IMR-90 (cell line): ENCODE measurements around the gene ARL14. TPM values are rescaled to one million over a fixed set of nuclear protein-coding genes. Genes with fewer than 3 reads are reported as not detected.

Experiments used
- ATAC-seq: fragments of 200-7000 bp; cut with Tn5 transposase; 2 replicates; pipeline ENCODE4 v1.9.1; 2020; ENCODE audit warnings: low read depth, mild to moderate bottlenecking, moderate library complexity
- BruUV-seq: library from RNA; stranded (reverse); fragments of 400-500 nt; replicated peaks from 2 replicates; lab custom pipeline; 2021; lab: Mats Ljungman, UMichigan
- CTCF ChIA-PET: fragments of 300-600 bp; formaldehyde crosslinking; extraction: SDS; loops from one replicate; lab custom pipeline; 2021; ENCODE audit warnings: antibody characterized with exemption; lab: Yijun Ruan, JAX
- POLR2A ChIA-PET: fragments of 300-600 bp; sonication (Branson Sonifier 250); formaldehyde crosslinking; loops from one replicate; lab custom pipeline; 2022; ENCODE audit warnings: antibody characterized with exemption; ENCODE audit not compliant: unreplicated experiment; lab: Charles Lee
- DNase-seq: peaks from one replicate; pipeline ENCODE4 v3.0.0; 2013
- H2AFZ ChIP-seq: replicated peaks from 2 replicates; pipeline ENCODE3; 2013; ENCODE audit warnings: low read length, mild to moderate bottlenecking; ENCODE audit not compliant: poor library complexity
- H2AK5ac ChIP-seq: 2 replicates; pipeline ENCODE4 v1.6.1; 2013; ENCODE audit warnings: low read depth, low read length, inconsistent platforms
- H2AK9ac ChIP-seq: replicated peaks from 2 replicates; pipeline ENCODE3; 2013; ENCODE audit warnings: mild to moderate bottlenecking, low read depth, low read length, moderate library complexity; ENCODE audit not compliant: poor library complexity
- H2BK120ac ChIP-seq: 2 replicates; pipeline ENCODE4 v1.6.1; 2013; ENCODE audit warnings: low read depth, low read length, inconsistent platforms
- H2BK15ac ChIP-seq: 3 replicates; pipeline ENCODE4 v1.6.1; 2013; ENCODE audit warnings: low read depth, low read length, inconsistent platforms
- H2BK20ac ChIP-seq: 2 replicates; pipeline ENCODE4 v1.6.1; 2013; ENCODE audit warnings: low read depth, mild to moderate bottlenecking, inconsistent platforms, low read length, moderate library complexity
- H2BK5ac ChIP-seq: 2 replicates; pipeline ENCODE4 v1.6.1; 2013; ENCODE audit warnings: mild to moderate bottlenecking, low read depth, low read length, inconsistent platforms; ENCODE audit not compliant: poor library complexity, severe bottlenecking
- H3K14ac ChIP-seq: replicated peaks from 2 replicates; pipeline ENCODE4 v1.6.1; 2013; ENCODE audit warnings: low read depth, low read length, inconsistent platforms
- H3K18ac ChIP-seq: 2 replicates; pipeline ENCODE4 v1.6.1; 2013; ENCODE audit warnings: low read depth, low read length, control low read depth
- H3K23ac ChIP-seq: 2 replicates; pipeline ENCODE4 v1.6.1; 2013; ENCODE audit warnings: low read depth, low read length, inconsistent platforms
- H3K27ac ChIP-seq: 2 replicates; pipeline ENCODE4 v1.5.1; 2013; ENCODE audit warnings: mild to moderate bottlenecking, control low read depth, low read length; ENCODE audit not compliant: insufficient read depth
- H3K27me3 ChIP-seq: 2 replicates; pipeline ENCODE4 v1.6.1; 2013; ENCODE audit warnings: low read length; ENCODE audit not compliant: control insufficient read depth, insufficient read depth
- H3K36me3 ChIP-seq: 2 replicates; pipeline ENCODE4 v1.6.1; 2013; ENCODE audit warnings: low read length, mixed read lengths; ENCODE audit not compliant: control insufficient read depth, insufficient read depth
- H3K4ac ChIP-seq: 2 replicates; pipeline ENCODE4 v1.6.1; 2013; ENCODE audit warnings: low read depth, low read length, inconsistent platforms
- H3K4me1 ChIP-seq: 2 replicates; pipeline ENCODE4 v1.6.1; 2013; ENCODE audit warnings: low read length, mixed read lengths; ENCODE audit not compliant: control insufficient read depth, insufficient read depth
- H3K4me2 ChIP-seq: 2 replicates; pipeline ENCODE4 v1.6.1; 2013; ENCODE audit warnings: low read depth, mild to moderate bottlenecking, control low read depth, low read length, moderate library complexity
- H3K4me3 ChIP-seq: 2 replicates; pipeline ENCODE4 v1.5.1; 2013; ENCODE audit warnings: low read depth, mild to moderate bottlenecking, control low read depth, low read length, moderate library complexity; ENCODE audit not compliant: insufficient read depth
- H3K56ac ChIP-seq: 2 replicates; pipeline ENCODE4 v1.6.1; 2013; ENCODE audit warnings: low read length, inconsistent platforms; ENCODE audit not compliant: insufficient read depth; ENCODE audit errors: extremely low read depth
- H3K79me1 ChIP-seq, 2 experiments: 2 replicates each; pipeline ENCODE4 v1.6.1; 2013; ENCODE audit warnings: low read length in 2 of 2, inconsistent platforms in 1 of 2, low read depth in 1 of 2
- H3K9ac ChIP-seq: 2 replicates; pipeline ENCODE4 v1.6.1; 2013; ENCODE audit warnings: low read depth, low read length, control low read depth
- H3K9me1 ChIP-seq: 2 replicates; pipeline ENCODE4 v1.6.1; 2013; ENCODE audit warnings: low read length, inconsistent platforms; ENCODE audit not compliant: insufficient read depth
- H3K9me3 ChIP-seq: 2 replicates; pipeline ENCODE4 v1.6.1; 2013; ENCODE audit warnings: low read length; ENCODE audit not compliant: control insufficient read depth, insufficient read depth
- H4K20me1 ChIP-seq: 2 replicates; pipeline ENCODE4 v1.6.1; 2013; ENCODE audit warnings: low read length, inconsistent platforms; ENCODE audit not compliant: insufficient read depth
- H4K5ac ChIP-seq: 2 replicates; pipeline ENCODE4 v1.6.1; 2013; ENCODE audit warnings: mild to moderate bottlenecking, low read depth, low read length, control low read depth
- H4K8ac ChIP-seq, 2 experiments: 2 replicates each; pipeline ENCODE4 v1.6.1; 2013; ENCODE audit warnings: low read depth in 2 of 2, low read length in 2 of 2, control low read depth in 1 of 2, inconsistent platforms in 1 of 2
- H4K91ac ChIP-seq: 2 replicates; pipeline ENCODE4 v1.6.1; 2013; ENCODE audit warnings: low read depth, low read length, inconsistent platforms; ENCODE audit not compliant: insufficient read depth
- BHLHE40 ChIP-seq: fragments of 150-350 bp; IDR thresholded peaks from 2 replicates; pipeline ENCODE4 v1.6.1; 2016; ENCODE audit warnings: mild to moderate bottlenecking, low read depth, low read length
- CEBPB ChIP-seq: IDR thresholded peaks from 2 replicates; pipeline ENCODE4 v1.6.1; 2012; ENCODE audit warnings: low read depth, low read length, improper control_type of control experiment
- CHD1 ChIP-seq: IDR thresholded peaks from 2 replicates; pipeline ENCODE4 v1.6.1; 2012; ENCODE audit warnings: low read depth, low read length, improper control_type of control experiment
- CTCF ChIP-seq: conservative IDR thresholded peaks from 2 replicates; pipeline ENCODE4 v1.5.1; 2012; ENCODE audit warnings: mild to moderate bottlenecking, low read depth, low read length, improper control_type of control experiment
- ELK1 ChIP-seq: fragments of 150-350 bp; IDR thresholded peaks from 2 replicates; pipeline ENCODE4 v1.6.1; 2016; ENCODE audit warnings: low read depth, mild to moderate bottlenecking, low read length, moderate library complexity, borderline replicate concordance
- FOS ChIP-seq: fragments of 150-350 bp; IDR thresholded peaks from 2 replicates; pipeline ENCODE4 v1.6.1; 2016; ENCODE audit warnings: low read depth, low read length
- MAFK ChIP-seq: IDR thresholded peaks from 2 replicates; pipeline ENCODE4 v1.6.1; 2012; ENCODE audit warnings: low read depth, low read length, improper control_type of control experiment
- MAZ ChIP-seq: IDR thresholded peaks from 2 replicates; pipeline ENCODE4 v1.6.1; 2012; ENCODE audit warnings: low read depth, mild to moderate bottlenecking, low read length, improper control_type of control experiment, moderate library complexity, borderline replicate concordance
- MXI1 ChIP-seq: IDR thresholded peaks from 2 replicates; pipeline ENCODE4 v1.6.1; 2012; ENCODE audit warnings: low read depth, mild to moderate bottlenecking, low read length, moderate library complexity, borderline replicate concordance
- NFE2L2 ChIP-seq: fragments of 150-350 bp; IDR thresholded peaks from 2 replicates; pipeline ENCODE4 v1.6.1; 2016; ENCODE audit warnings: low read depth, mild to moderate bottlenecking, low read length
- POLR2A ChIP-seq: IDR thresholded peaks from 2 replicates; pipeline ENCODE4 v1.6.1; 2012; ENCODE audit warnings: mild to moderate bottlenecking, low read depth, low read length
- RAD21 ChIP-seq: IDR thresholded peaks from 2 replicates; pipeline ENCODE4 v1.6.1; 2012; ENCODE audit warnings: low read length, improper control_type of control experiment
- RCOR1 ChIP-seq: IDR thresholded peaks from 2 replicates; pipeline ENCODE4 v1.6.1; 2012; ENCODE audit warnings: mild to moderate bottlenecking, low read length, improper control_type of control experiment; ENCODE audit not compliant: insufficient replicate concordance
- RFX5 ChIP-seq: IDR thresholded peaks from 2 replicates; pipeline ENCODE4 v1.8.0; 2012; ENCODE audit warnings: low read depth, mild to moderate bottlenecking, low read length, moderate library complexity
- SMC3 ChIP-seq: fragments of 150-350 bp; IDR thresholded peaks from 2 replicates; pipeline ENCODE4 v1.6.1; 2016; ENCODE audit warnings: low read depth, mild to moderate bottlenecking, antibody characterized with exemption, low read length, moderate library complexity
- USF2 ChIP-seq: fragments of 150-350 bp; IDR thresholded peaks from 2 replicates; pipeline ENCODE4 v1.6.1; 2017; ENCODE audit warnings: mild to moderate bottlenecking, antibody characterized with exemption, low read length, low read depth
- dilution Hi-C: fragments of 300-500 bp; cut with HindIII; formaldehyde crosslinking; loops from one replicate; pipeline ENCODE4 v1.14.3; 2018; ENCODE audit warnings: low sequenced_read_pairs; ENCODE audit not compliant: unreplicated experiment
- in situ Hi-C: fragments of 300-500 bp; cut with MboI; formaldehyde crosslinking; loops from 3 replicates; pipeline ENCODE4 v1.14.3; 2019; ENCODE audit warnings: low sequenced_read_pairs, inconsistent platforms, mixed read lengths
- intact Hi-C: fragments of 100-400 bp; cut with micrococcal nuclease; formaldehyde crosslinking; loops from 2 replicates; pipeline ENCODE4 v1.10.0; 2022
- polyA plus RNA-seq, 3 experiments: library from polyadenylated mRNA; depleted of rRNA; stranded (reverse); fragments of >200 nt; gene quantifications; 2 replicates each; pipeline ENCODE4 v1.2.3, GENCODE V29; 2012; ENCODE audit warnings: low replicate concordance in 1 of 3
- total RNA-seq: library from RNA; depleted of rRNA; stranded (reverse); fragments of >200 nt; gene quantifications from 2 replicates; pipeline ENCODE4 v1.2.3, GENCODE V29; 2012

The ARL14 gene
- total and polyA plus RNA-seq, 2 of the 4 experiments (the other 2 are of a cell fraction): 0.15 to 0.18 TPM

GRCh38 chr3:160653512-160653911 is 23.4 kb upstream of the ARL14 start:
- no peaks in the 10 kb centered on the region for H3K79me1 ChIP-seq
- no peaks in the 10 kb centered on the region for H3K9me3 ChIP-seq
- no peak overlapping the region for H2AFZ ChIP-seq
- H4K20me1 ChIP-seq: no peaks in the 10 kb centered on the region
- dilution Hi-C loops (no loop called here), in situ Hi-C loops (no loop called here), intact Hi-C loops (no loop called here)
- no peak overlapping the region for H3K56ac ChIP-seq
- H2BK20ac ChIP-seq: no peak overlapping the region
- ATAC-seq: no peak
- H3K18ac ChIP-seq: no peak overlapping the region
- H3K36me3 ChIP-seq: no peaks in the 10 kb centered on the region
- no peak overlapping the region for H2BK120ac ChIP-seq
- H2AK5ac ChIP-seq: no peak overlapping the region
- H2BK15ac ChIP-seq: no peak overlapping the region
- H3K23ac ChIP-seq: no peak overlapping the region
- no peak overlapping the region for H3K4me3 ChIP-seq
- no peaks in the 10 kb centered on the region for H3K9me1 ChIP-seq
- H3K4me2 ChIP-seq: no peak overlapping the region
- TF ChIP-seq RCOR1: no peak
- TF ChIP-seq RAD21: no peak
- no peak for TF ChIP-seq USF2
- TF ChIP-seq CTCF: no peak
- no peak for TF ChIP-seq ELK1
- no peak for TF ChIP-seq MAFK
- TF ChIP-seq RFX5: no peak
- TF ChIP-seq CEBPB: no peak
- TF ChIP-seq MAZ: no peak
- no peak for TF ChIP-seq MXI1
- TF ChIP-seq BHLHE40: no peak
- no peak for TF ChIP-seq NFE2L2
- TF ChIP-seq SMC3: no peak
- no peak for TF ChIP-seq POLR2A
- no peak for TF ChIP-seq CHD1
- no peak for TF ChIP-seq FOS
- H4K91ac ChIP-seq: no peak overlapping the region
- H2BK5ac ChIP-seq: no peak overlapping the region
- no peak overlapping the region for H2AK9ac ChIP-seq
- POLR2A ChIA-PET: no interaction called here
- H3K27ac ChIP-seq: no peak overlapping the region
- no peak overlapping the region for H3K4ac ChIP-seq
- H4K8ac ChIP-seq: no peak overlapping the region
- H3K9ac ChIP-seq: no peak overlapping the region
- no peak overlapping the region for H3K14ac ChIP-seq
- H3K4me1 ChIP-seq: no peaks in the 10 kb centered on the region
- no TSS peak for BruUV-seq
- no peak overlapping the region for H4K5ac ChIP-seq
- CTCF ChIA-PET: no interaction called here
- no peak for DNase-seq
- H3K27me3 ChIP-seq: no peaks in the 10 kb centered on the region
